T follicular helper cell (primary cell): ENCODE measurements around the gene OR2A14.
A peak's percentile ranks its signal among the peaks of the same experiment; 100 is the strongest.
"Not testable (repeated sequence)": the region's sequence is repeated elsewhere in the genome, so short reads cannot be mapped to it uniquely, and the experiment has no call there.

Experiments
- DNase-seq: peaks from one replicate; pipeline ENCODE4 v3.0.0-alpha.2; 2020; ENCODE audit warnings: low read depth

Gene OR2A14

GRCh38 chr7:144158861-144159260 lies 35.9 kb downstream of the OR2A14 start:
- DNase-seq = no peak

- DNase-seq = no peak
These were observed 41.8 kb downstream of the OR2A14 start for GRCh38 chr7:144164784-144165183.

GRCh38 chr7:144171594-144172350 lies 48.8 kb downstream of the OR2A14 start:
- not testable (repeated sequence) for DNase-seq

GRCh38 chr7:144174613-144175012 lies 51.6 kb downstream of the OR2A14 start:
- DNase-seq = no peak

- peak; percentile 6 for DNase-seq
These were observed 55.6 kb downstream of the OR2A14 start for GRCh38 chr7:144178380-144179164.

- DNase-seq = not testable (repeated sequence)
These were observed 56.1 kb downstream of the OR2A14 start for GRCh38 chr7:144179165-144179479.
